ENCODE results near the gene PIK3R6.

GRCh38 chr17:8880466-8880865, 13.0 kb upstream of the PIK3R6 start:
- TF ChIP-seq USF2 (IDR thresholded peaks at IDR 0.05; ENCODE audit: borderline replicate concordance, low read depth, low read length) (no peak), EP300 (IDR thresholded peaks at IDR 0.05; ENCODE audit: borderline replicate concordance in 1 of 2, low read depth in 1 of 2, low read length in 1 of 2) (no peak), EZH2phosphoT487 (IDR thresholded peaks at IDR 0.05; ENCODE audit: borderline replicate concordance, low read depth) (no peak), RAD21 (IDR thresholded peaks at IDR 0.05; ENCODE audit: low read length) (no peak)
- TF ChIP-seq, protein P1, sequence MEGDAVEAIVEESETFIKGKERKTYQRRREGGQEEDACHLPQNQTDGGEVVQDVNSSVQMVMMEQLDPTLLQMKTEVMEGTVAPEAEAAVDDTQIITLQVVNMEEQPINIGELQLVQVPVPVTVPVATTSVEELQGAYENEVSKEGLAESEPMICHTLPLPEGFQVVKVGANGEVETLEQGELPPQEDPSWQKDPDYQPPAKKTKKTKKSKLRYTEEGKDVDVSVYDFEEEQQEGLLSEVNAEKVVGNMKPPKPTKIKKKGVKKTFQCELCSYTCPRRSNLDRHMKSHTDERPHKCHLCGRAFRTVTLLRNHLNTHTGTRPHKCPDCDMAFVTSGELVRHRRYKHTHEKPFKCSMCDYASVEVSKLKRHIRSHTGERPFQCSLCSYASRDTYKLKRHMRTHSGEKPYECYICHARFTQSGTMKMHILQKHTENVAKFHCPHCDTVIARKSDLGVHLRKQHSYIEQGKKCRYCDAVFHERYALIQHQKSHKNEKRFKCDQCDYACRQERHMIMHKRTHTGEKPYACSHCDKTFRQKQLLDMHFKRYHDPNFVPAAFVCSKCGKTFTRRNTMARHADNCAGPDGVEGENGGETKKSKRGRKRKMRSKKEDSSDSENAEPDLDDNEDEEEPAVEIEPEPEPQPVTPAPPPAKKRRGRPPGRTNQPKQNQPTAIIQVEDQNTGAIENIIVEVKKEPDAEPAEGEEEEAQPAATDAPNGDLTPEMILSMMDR (IDR thresholded peaks at IDR 0.05), result no peak
